CD4-positive, alpha-beta T cell (primary cell): ENCODE data around the gene H1-8. TPM values are rescaled to one million over a fixed set of nuclear protein-coding genes. Genes with fewer than 3 reads are reported as not detected.
"Not testable (repeated sequence)": the region's sequence is repeated elsewhere in the genome, so short reads cannot be mapped to it uniquely, and the experiment has no call there.

Experiments
- ATAC-seq: fragments of 200-7000 bp; cut with Tn5 transposase; one replicate; pipeline ENCODE4 v1.10.0; 2022; ENCODE audit warnings: mild to moderate bottlenecking; ENCODE audit not compliant: poor library complexity
- CTCF ChIA-PET: fragments of 350-600 bp; sonication (Branson Sonifier 250); formaldehyde crosslinking; loops from one replicate; lab custom pipeline; 2021; ENCODE audit warnings: antibody characterized with exemption, inconsistent platforms; lab: Charles Lee
- POLR2A ChIA-PET: fragments of 350-600 bp; sonication (Branson Sonifier 250); formaldehyde crosslinking; loops from one replicate; lab custom pipeline; 2021; ENCODE audit warnings: antibody characterized with exemption, inconsistent platforms; lab: Charles Lee
- DNase-seq, 14 experiments: peaks; one replicate each; pipeline ENCODE4 v3.0.0-alpha.2; 2013 to 2020; ENCODE audit warnings: mixed read lengths in 2 of 14
- H3K27ac ChIP-seq, 2 donors: one replicate each; pipeline versions ENCODE4 v1.5.1 to v1.7.0; 2013; ENCODE audit warnings: low read length in 2 of 2, low read depth in 1 of 2, mild to moderate bottlenecking in 1 of 2
- H3K27me3 ChIP-seq, 2 experiments: 1 replicate in 1 of 2; 2 replicates in 1 of 2; pipeline versions ENCODE4 v1.6.1 to v1.7.0; 2013; ENCODE audit warnings: low read length in 2 of 2, control low read depth in 1 of 2, mild to moderate bottlenecking in 1 of 2, moderate library complexity in 1 of 2; ENCODE audit not compliant: insufficient read depth in 2 of 2, control insufficient read depth in 1 of 2
- H3K36me3 ChIP-seq: one replicate; pipeline ENCODE4 v1.6.1; 2013; ENCODE audit warnings: low read length, control low read depth; ENCODE audit not compliant: insufficient read depth
- H3K4me1 ChIP-seq: one replicate; pipeline ENCODE4 v1.6.1; 2013; ENCODE audit warnings: low read length, control low read depth; ENCODE audit not compliant: insufficient read depth
- H3K4me3 ChIP-seq: one replicate; pipeline ENCODE4 v1.5.1; 2013; ENCODE audit warnings: mild to moderate bottlenecking, low read length, moderate library complexity
- H3K9me3 ChIP-seq, 2 experiments: 1 replicate in 1 of 2; 2 replicates in 1 of 2; pipeline versions ENCODE4 v1.6.1 to v1.7.0; 2013; ENCODE audit warnings: low read length in 2 of 2, mild to moderate bottlenecking in 2 of 2, control low read depth in 1 of 2, moderate library complexity in 1 of 2; ENCODE audit not compliant: control insufficient read depth in 1 of 2, insufficient read depth in 1 of 2
- H3K27ac Mint-ChIP-seq: one replicate; pipeline ENCODE4 v1.8.0; 2020; ENCODE audit warnings: mixed read lengths
- H3K27me3 Mint-ChIP-seq: one replicate; pipeline ENCODE4 v1.8.0; 2021; ENCODE audit warnings: mixed read lengths
- H3K36me3 Mint-ChIP-seq: one replicate; pipeline ENCODE4 v1.8.0; 2021; ENCODE audit warnings: low read depth, mixed read lengths
- H3K4me1 Mint-ChIP-seq: one replicate; pipeline ENCODE4 v1.8.0; 2021; ENCODE audit warnings: low read depth, mixed read lengths
- H3K4me3 Mint-ChIP-seq: one replicate; pipeline ENCODE4 v1.8.0; 2020; ENCODE audit warnings: mild to moderate bottlenecking, mixed read lengths
- H3K9me3 Mint-ChIP-seq: one replicate; pipeline ENCODE4 v1.8.0; 2020; ENCODE audit warnings: mixed read lengths
- CTCF ChIP-seq: fragments of 200-600 bp; IDR thresholded peaks from one replicate; pipeline ENCODE4 v1.8.0; 2022; ENCODE audit warnings: antibody characterized with exemption, mild to moderate bottlenecking
- intact Hi-C, 2 experiments: fragments of 100-400 bp; cut with DNase I in 1 of 2; cut with micrococcal nuclease in 1 of 2; formaldehyde crosslinking; loops; one replicate each; pipeline versions ENCODE4 v1.15.1 to v1.9.0; 2023 to 2025; cut with DNase I, micrococcal nuclease
- polyA plus RNA-seq, 2 donors: library from polyadenylated mRNA; unstranded; fragments of 120-200 nt; gene quantifications; one replicate each; pipeline ENCODE4 v1.2.1, GENCODE V29; 2013
- total RNA-seq, 174 experiments: library from RNA in 2 of 174; stranded (reverse) in 2 of 174; gene quantifications; one replicate each; pipeline ENCODE4 v1.2.3 and lab custom pipeline; 2021 to 2026

The H1-8 gene
- total RNA-seq (not detected), total RNA-seq (lab: John Stamatoyannopoulos, UW) (0 to 0.10 (median 0) reads per million in 172 experiments)
- polyA plus RNA-seq (2013, experiment 1 of 2) = not detected
- polyA plus RNA-seq (2013, experiment 2 of 2) = not detected

- H3K4me3 ChIP-seq = no peak within 1 kb of the TSS
- DNase-seq (no peak), ATAC-seq (no peak)
- intact Hi-C loops = no loop called here
- Mint-ChIP-seq H3K9me3 (no peaks in the 10 kb centered on the region), H3K27ac (no peak within 1 kb of the TSS), H3K27me3 (no peaks in the 10 kb centered on the region), H3K36me3 (no peaks in the 10 kb centered on the region), H3K4me3 (no peak within 1 kb of the TSS), H3K4me1 (no peaks in the 10 kb centered on the region)
- H3K4me1 ChIP-seq = no peaks in the 10 kb centered on the region
- no peaks in the 10 kb centered on the region for H3K36me3 ChIP-seq
- no peak within 1 kb of the TSS for H3K27ac ChIP-seq
- TF ChIP-seq CTCF = no peak
- H3K9me3 ChIP-seq = no peaks in the 10 kb centered on the region
- POLR2A ChIA-PET = interaction anchor here (3.7 kb wide), 1 partner anchor 33 kb away, joined by 11 read pairs; no protein-coding TSS in a partner anchor
- no peaks in the 10 kb centered on the region for H3K27me3 ChIP-seq
- CTCF ChIA-PET = no interaction called here
Measured at GRCh38 chr3:129543156-129543790, at the start of gene H1-8. H1-8 (plus strand) TSS chr3:129543175; CDS start chr3:129543219, 44 bp downstream.

GRCh38 chr3:129493206-129493605 is 49.8 kb upstream of the H1-8 start:
- Histone ChIP-seq H3K4me3 (no peak overlapping the region), H3K4me1 (peaks cover 6% of the 10 kb centered on the region), H3K27me3 (no peaks in the 10 kb centered on the region), H3K27ac (no peak overlapping the region), H3K36me3 (peaks cover 6% of the 10 kb centered on the region), H3K9me3 (no peaks in the 10 kb centered on the region)
- ChIA-PET POLR2A (no interaction called here), CTCF (no interaction called here)
- intact Hi-C loops = loop anchor here in 1 of 2 experiments (5.0 kb wide), 2 partner anchors 114 to 134 kb away; partner anchors contain the start of gene PLXND1
- DNase-seq (no peak), ATAC-seq (no peak)
- Mint-ChIP-seq H3K27me3 (no peaks in the 10 kb centered on the region), H3K9me3 (no peaks in the 10 kb centered on the region), H3K4me1 (no peaks in the 10 kb centered on the region), H3K4me3 (no peak overlapping the region), H3K36me3 (peaks cover 29% of the 10 kb centered on the region), H3K27ac (no peak overlapping the region)
- no peak for TF ChIP-seq CTCF

- H3K9me3 Mint-ChIP-seq, ATAC-seq, DNase-seq, H3K4me3 ChIP-seq, POLR2A ChIA-PET, H3K27ac ChIP-seq, CTCF ChIA-PET, H3K4me1 ChIP-seq, H3K27me3 Mint-ChIP-seq, H3K4me3 Mint-ChIP-seq, H3K9me3 ChIP-seq, H3K27me3 ChIP-seq, H3K4me1 Mint-ChIP-seq, H3K27ac Mint-ChIP-seq, H3K36me3 ChIP-seq: not testable (repeated sequence)
- H3K36me3 Mint-ChIP-seq = peaks cover 29% of the 10 kb centered on the region
- intact Hi-C loops = loop anchor here in 1 of 2 experiments (5.0 kb wide), 2 partner anchors 113 to 133 kb away; partner anchors contain the start of gene PLXND1
Measured at GRCh38 chr3:129494499-129494898, 48.5 kb upstream of the H1-8 start.

GRCh38 chr3:129495006-129495639 is 47.9 kb upstream of the H1-8 start:
- H3K27ac ChIP-seq, H3K36me3 ChIP-seq, intact Hi-C loops, ATAC-seq, POLR2A ChIA-PET, H3K4me1 Mint-ChIP-seq, H3K4me3 ChIP-seq, H3K27me3 Mint-ChIP-seq, H3K4me3 Mint-ChIP-seq, H3K4me1 ChIP-seq, DNase-seq, H3K9me3 Mint-ChIP-seq, H3K27me3 ChIP-seq, H3K27ac Mint-ChIP-seq, CTCF ChIA-PET, H3K9me3 ChIP-seq: not testable (repeated sequence)
- peaks cover 32% of the 10 kb centered on the region for H3K36me3 Mint-ChIP-seq

- ATAC-seq, H3K9me3 ChIP-seq, DNase-seq, H3K4me1 Mint-ChIP-seq, H3K4me3 Mint-ChIP-seq, POLR2A ChIA-PET, H3K4me1 ChIP-seq, H3K27ac Mint-ChIP-seq, H3K9me3 Mint-ChIP-seq, CTCF ChIA-PET, H3K27ac ChIP-seq, H3K4me3 ChIP-seq, H3K27me3 ChIP-seq, H3K27me3 Mint-ChIP-seq, intact Hi-C loops: not testable (repeated sequence)
- H3K36me3 Mint-ChIP-seq = peaks cover 26% of the 10 kb centered on the region
- H3K36me3 ChIP-seq = peaks cover 12% of the 10 kb centered on the region
Measured at GRCh38 chr3:129497876-129498275, 45.1 kb upstream of the H1-8 start.
